Lower leg skin (tissue), 3 donors: ENCODE results near the gene CAMK2A.

Experiments used
- CTCF ChIP-seq, 3 donors: fragments of 450-650 bp; IDR thresholded peaks; one replicate each; pipeline ENCODE4 v1.5.1; 2016; ENCODE audit warnings: antibody characterized with exemption in 3 of 3, mild to moderate bottlenecking in 3 of 3, moderate library complexity in 2 of 3
- POLR2A ChIP-seq, 2 donors: fragments of 450-650 bp; IDR thresholded peaks; one replicate each; pipeline ENCODE4 v1.6.1; 2016 to 2017; ENCODE audit warnings: antibody characterized with exemption in 2 of 2, mild to moderate bottlenecking in 1 of 2, moderate library complexity in 1 of 2

GRCh38 chr5:150209099-150209635 lies 80.4 kb downstream of the CAMK2A start:
- no peak for TF ChIP-seq CTCF (IDR thresholded peaks at IDR 0.05)
- TF ChIP-seq POLR2A (IDR thresholded peaks at IDR 0.05): no peak
